ENCODE results near the gene SETBP1.

GRCh38 chr18:45106331-45106774, 425.7 kb downstream of the SETBP1 start:
- no peak for TF ChIP-seq POLR2A (IDR thresholded peaks at IDR 0.05)
- peak in 1 of 2 donors; percentile 40 for TF ChIP-seq EP300 (IDR thresholded peaks at IDR 0.05)
